HG03378 (cell line): Measurements from ENCODE around the gene ZNF488.

Experiments
- ATAC-seq: cut with Tn5 transposase; IDR thresholded peaks from one replicate; pipeline ENCODE4 v1.9.1; 2021; ENCODE audit warnings: mild to moderate bottlenecking, moderate library complexity; ENCODE audit not compliant: unreplicated experiment

Gene ZNF488

DNA sequence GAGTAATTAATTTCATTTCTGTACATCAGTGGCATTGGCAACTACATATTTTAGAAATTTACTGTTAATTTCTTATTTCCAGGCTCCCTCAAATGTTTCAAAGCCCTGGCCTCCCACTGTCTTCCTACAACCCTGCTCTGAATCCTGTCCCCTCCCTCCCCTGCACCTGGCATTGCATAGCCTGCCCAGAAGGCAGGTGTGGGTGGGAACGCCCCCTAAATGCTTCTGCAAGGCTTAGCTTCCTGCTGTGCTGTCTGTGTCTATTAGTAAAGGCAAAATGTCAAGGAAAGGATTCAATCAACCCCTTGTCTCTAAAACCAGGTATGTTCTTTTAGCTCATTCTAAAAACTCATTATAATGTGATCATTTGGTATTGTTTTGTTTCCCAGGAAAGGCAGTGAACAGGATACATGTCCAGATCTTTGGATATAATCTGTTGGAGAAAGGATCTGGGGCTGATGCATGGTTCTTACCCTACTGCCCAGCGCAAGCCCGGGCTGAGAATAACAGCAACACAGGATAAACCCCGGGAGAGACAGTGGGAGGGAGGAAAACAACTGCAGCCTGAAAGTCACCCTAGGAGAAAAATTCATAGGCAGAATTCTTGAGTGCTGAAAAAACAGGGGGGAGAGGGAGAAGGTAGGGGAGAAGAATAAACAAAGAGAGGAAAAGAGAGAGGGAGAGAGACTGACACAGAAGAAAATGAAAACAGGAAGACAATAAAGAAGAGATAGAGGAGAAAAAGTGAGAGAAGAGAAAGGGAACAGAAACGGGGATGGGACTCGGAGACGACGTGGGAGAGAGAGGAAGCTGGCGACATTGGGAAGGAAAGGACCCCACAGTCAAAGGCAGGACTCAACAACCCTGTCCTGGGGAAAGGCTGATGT, 589 bp downstream of the ZNF488 start:
- no peak for ATAC-seq

DNA sequence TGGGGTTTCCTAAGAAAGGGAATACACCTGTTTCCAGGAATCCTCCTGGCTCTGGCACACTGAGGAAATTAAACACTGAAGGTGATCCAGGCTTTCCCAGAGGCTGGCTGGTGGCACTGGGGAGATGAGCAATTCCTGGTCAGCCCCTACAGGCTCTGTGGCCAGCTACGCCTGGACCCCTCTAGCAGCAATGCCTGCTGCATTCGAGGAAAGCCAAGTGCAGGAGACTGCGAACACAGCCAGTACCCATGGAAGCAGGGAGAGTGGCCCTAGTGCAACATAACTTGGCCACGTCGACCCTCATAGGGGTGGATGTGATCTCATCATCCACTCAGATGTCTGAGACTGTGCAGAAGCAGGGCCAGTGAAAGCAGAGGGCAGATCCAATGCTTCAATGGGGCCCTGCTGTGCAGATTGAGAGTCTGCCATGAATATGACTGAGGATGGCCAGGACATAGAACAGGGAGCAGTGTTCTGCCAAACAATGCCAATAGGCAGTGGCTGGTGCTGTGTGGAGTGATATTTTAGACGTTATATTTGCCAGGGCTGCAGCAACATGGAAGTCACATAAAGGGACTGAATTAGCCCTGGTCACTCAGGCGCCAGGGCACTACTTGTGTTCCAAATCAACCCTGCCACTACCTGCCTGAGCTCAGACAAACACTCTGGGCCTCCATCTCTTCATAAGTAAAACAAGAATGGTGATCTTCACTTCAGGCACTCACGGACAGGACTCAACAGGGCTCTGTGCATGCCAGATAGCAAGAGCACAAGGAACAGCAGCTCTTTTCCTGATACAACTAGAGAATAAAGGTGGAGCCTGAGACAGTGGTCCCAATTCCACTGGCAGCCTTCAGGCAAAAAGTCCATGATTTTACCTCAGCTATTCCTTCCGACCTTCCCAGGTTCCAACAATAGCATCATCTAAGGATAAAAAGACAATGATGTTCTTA, 2.4 kb downstream of the ZNF488 start:
- no peak for ATAC-seq

DNA sequence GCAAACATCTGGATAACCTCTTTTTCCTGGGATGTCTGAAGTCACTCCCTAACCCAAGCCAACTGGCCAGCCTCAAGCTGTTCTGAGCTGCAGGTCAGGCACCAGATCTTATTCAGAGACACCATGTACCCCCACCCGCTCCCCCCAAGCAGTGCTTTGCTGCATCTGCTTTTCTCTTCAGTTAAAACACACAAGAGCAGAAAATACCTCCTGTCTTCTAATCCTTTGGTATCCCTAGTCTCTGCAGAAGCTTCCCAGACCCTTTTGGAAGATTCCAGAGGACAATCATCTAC, 3.0 kb downstream of the ZNF488 start:
- no peak for ATAC-seq

DNA sequence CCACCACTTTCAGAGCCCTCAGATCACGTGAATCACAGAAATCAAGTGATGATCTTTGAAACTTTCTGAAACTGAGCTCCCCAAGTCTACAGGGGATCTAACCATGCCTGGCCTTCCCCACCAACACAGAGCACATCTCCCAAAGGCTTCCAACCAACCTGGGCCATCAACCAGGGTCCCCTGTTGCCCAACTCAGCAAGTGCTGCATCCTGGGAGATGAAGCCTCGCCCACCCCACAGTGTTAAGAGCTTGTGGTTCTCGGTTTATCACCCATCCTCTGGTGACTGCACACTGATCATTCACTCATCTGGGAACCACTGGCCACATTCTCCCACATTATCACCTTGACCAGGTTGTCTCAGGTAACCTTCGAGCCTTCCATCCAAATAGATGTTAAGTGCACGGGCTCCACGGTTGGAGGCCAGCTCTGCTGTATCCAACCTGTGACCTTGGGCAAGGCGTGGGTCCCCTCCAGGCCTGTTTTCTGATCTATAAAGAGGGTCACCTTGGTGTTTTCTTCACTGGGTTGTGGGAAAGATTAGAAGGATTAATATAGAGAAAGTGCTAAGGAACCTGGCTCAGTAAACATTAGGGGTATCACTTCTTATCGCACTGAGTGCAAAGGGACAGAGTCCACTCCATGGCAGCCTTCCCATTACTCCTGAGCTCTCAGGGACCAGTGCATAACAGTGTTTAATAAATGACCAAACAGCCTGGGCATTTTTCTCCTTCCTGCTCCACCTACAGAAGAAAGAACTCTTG, 3.6 kb downstream of the ZNF488 start:
- ATAC-seq: no peak

DNA sequence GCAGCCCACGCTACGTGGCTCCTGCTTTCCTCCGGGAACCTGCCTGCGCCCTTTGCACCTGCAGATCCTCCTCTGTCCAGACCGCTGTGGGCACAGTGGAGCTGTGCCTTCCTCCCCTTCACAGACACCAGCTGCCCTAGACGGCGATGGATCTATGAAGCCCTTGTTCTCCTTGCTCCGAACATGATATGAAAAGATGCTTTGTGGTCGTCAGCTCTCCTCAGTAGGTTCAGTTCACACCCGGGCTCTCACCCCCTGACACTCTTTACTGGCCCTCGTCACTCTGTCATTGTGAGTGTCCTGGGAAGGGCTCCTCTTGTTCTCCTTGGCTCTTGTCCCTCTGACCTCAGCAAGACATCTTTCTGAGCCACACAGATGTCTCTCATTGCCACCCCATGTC, 4.2 kb downstream of the ZNF488 start:
- no peak for ATAC-seq

DNA sequence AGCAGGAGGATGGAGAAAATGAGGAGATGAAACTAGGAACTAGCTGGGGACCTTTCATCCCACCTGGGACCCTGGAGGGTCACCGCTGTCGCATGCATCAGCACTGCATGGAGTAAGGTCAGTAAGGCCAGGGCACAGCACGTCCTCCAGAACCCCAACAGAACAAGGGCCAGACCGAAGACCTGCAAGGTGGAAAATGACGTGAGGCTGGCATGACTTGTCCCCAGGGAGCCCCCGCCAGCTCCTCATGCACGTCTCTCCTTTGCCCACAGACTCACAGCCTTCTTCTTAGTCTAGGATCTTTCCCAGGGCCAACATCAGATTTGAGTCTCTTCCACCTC, 4.7 kb downstream of the ZNF488 start:
- no peak for ATAC-seq

DNA sequence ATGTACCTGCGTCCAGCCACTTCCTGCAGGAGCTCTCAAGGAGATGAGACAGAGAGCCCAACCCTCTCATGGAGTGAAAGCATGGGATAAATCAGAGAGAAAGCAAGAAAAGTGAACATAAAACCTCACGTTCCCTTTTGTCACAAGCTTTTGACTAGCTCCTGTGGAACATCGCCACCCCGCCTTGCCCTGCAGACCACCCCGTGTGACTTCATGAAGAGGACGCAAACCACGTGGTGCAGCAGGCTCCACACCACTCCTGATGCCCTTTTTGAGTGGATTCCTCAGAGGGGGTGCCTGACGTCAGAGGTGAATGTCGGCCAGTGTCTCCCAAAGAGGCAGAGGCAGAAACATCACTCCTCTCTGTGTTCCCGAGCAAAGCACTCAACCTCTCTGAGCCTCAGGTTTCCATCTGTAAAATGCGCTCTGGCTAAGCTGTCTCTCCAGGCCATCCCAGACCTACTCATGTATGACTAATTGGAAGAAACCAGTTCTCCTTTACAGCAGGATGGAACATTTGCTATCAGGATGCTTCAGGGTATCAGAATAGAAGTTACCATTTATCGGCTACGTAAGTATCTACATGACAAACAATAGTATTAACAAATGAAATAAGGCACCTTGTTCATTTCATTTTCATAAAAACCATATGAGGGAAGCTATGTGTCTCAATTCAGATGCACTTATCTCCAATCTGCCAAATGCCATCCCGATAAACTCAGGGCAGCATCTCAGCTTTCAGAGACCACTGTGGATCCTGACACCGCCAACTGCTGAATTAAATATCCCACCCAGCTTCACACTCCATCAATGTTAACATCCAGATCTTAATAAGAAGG, 5.3 kb downstream of the ZNF488 start:
- no peak for ATAC-seq

DNA sequence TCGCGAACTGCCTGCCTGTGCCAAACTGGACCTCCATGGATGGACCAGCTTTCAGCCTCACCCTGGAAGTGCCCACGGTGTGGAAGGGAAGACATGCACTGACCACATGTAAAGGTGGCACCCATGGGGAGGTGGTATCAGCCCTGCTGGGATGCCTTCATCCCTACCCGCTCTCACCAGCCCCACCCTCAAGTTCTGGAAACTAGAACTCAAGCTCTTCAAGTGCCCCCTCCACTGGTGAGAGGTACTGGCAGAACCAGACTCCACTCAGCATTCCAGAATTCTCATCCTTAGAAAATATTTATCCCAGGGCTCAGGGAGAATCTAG, 5.9 kb downstream of the ZNF488 start:
- ATAC-seq: no peak

DNA sequence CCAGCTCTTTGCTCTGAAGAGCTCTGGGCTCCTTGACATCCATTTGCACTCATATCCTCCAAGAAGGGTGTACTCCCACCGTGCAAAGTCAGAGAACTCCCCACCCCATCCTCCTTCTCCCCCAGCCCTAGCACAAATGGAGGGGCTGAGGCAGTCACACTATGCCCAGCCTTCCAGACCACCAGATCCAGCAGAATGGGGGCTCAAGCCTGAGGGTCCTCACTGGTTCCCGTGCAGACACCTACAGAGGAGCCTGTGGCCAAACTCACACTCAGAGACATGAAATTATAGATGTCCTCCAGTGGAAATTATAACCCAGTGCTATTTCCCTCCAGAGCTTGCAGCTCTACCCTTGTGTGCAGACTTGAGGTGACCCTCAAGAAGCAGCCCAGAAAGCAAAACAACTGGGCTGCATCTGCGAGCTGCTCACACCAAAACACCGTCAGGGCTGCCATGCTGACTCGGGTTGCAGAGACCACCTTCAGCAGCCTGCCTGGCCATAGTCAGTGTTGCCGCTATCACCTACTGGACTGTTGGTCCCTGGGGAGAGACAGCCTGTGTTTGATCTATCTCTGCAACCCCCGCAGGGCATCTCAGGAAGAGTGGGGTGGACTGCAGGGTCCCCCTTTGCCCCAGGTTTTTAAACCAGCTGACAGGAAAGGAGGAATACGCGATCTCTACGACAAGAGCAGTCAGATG, 7.4 kb downstream of the ZNF488 start:
- no peak for ATAC-seq

DNA sequence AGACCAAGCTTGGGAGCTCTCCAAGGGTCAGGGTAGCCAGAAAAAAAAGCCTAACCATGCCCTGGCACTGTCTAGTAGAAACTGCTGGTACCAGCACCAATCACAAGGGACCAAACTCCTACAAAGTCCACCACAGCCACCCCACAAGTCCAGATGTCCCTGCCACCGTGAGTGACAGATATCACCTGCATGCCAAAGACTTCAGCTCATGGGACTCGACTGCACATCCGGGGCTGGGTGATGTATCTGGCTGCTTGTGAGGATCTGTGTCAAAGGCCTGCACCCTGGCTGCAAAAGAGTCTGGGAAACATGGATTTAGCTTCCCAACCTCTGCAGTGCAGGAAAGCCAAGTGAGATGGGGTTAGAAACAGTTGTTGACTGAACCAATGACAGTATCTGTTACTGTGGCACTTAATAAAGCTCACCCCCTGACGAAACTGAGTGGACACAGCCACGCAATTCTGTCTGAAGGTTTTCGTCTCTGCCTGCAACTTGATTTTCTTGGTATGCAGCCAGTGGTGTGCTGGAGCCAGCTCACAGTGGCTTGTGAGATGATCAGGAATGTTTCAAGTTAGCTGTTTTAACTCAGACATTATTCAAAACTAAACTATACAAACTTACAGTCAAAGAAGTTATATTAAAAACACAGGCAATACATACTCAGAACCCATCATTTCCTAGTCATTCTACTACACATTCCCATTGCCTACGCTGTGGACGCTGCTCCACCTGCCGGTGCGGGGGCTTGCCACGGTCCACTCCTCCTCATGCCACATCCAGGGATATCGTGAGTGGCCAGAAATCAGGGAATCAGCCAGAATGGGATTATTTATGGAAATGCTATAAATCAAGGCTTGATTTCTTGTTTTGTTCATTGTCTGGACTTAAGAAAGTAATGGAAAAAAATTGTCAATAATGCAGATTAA, 9.2 kb downstream of the ZNF488 start:
- no peak for ATAC-seq

DNA sequence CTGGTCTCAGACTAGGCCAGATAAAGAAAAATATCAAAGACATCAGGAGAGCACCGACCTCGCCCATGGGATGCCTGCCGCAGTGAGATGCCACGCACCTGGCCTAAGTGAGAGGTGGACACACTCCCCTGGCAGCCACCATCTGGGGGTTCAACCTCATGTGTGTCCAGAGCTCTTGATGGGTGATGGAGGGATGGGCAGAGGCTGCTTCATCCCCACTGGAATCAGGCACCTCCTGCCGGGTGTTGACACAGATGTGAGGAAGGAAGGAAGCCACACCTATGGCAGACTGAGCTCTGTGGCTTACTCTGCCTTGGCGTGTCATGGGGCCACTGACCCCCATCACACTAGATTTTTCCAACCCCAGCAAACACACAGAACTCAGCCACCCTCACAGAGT, 11.4 kb downstream of the ZNF488 start:
- no peak for ATAC-seq

DNA sequence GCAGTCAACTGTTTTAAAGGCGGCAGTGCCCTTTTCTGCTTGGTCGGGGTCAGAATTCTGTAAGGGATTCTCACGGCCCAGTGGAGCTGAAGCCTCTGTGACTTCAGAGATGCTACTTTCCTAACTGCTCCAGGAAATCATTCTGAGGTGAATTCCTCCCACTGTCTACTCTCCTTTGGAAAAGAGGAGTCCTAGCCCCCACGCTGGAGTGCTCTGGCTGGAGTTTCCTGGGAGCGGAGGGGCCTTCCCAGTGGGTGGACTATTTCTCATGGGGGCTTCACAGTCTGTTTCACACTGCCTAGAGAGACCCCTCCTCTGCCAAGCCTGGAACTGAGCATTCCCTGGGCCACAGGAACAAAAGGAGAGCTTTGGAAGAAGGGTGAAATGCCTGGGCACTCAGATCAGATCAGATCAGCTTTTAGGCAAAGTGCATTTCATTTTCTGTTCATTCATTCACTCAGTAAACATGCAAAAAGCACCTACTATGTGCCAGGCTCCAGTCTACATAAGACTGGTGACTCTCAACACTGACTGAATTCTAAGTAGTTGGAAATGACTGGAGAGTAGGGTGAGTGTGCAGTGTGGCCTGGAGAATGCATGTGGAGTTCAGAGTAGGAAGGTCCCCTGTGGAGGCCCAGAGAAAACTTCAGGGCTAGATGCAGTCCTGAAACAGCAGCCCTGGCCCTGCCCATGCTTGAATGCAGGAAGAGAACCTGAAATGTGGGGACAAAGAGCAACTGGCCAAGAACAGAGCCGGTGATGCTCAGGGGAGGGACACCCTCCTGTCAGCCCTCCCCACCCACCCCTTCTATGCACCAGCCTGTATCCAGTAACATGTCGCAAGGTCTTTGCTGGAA, 12.2 kb downstream of the ZNF488 start:
- ATAC-seq: no peak

DNA sequence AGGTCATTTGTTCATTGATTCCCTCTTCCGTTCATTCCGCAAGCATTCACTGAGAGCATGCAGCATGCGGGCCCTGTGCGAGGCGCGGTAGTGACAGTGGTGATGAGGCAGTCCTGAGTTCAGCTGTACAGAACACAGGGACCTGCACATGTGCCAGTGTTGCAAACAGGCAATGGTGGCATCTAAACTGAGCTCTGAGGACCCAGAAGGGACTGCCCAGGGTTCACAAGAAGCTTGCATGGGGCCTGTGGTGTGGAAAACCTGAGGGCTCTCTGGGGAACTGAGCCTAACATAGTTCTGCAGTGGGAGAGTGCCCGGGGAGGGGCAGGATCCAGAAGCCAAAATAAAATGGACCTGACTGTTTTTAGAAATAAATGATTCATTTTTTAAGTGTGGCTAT, 13.2 kb downstream of the ZNF488 start:
- no peak for ATAC-seq

DNA sequence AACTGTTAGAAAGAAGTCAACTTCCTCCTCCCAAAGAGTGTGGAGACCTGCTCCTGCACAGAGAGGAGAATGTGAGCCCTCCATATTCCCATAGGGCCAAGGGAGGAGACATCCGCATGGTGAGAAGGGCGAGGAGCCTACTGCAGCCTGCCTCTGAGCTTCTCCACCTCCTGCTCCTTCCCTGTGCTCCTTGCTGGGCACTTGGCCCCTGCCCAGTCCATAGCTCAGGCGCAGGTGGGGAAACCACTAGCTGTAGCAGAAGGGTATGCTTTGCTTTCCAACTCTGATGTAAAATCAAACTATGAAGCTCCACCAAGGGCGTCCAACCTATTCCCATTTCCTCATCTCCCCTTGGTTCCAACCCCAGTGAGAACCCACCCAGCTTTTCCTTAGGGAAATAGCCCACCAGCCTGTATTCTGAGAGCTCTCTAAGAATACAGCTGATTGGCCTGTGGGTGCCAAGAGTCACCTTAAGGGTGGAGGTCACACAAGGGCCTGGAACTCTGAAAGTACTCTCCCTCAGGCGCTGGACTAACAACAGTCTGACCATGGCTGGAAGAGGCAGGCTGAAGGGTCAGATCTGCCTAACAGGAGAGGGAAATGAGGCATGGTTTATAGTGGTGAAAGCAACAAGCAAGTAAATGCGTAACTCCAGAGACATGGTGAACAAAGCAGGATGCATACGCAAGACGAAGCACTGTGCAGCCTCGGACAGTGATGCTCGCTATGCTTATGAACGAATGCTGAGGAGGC, 13.9 kb downstream of the ZNF488 start:
- no peak for ATAC-seq

DNA sequence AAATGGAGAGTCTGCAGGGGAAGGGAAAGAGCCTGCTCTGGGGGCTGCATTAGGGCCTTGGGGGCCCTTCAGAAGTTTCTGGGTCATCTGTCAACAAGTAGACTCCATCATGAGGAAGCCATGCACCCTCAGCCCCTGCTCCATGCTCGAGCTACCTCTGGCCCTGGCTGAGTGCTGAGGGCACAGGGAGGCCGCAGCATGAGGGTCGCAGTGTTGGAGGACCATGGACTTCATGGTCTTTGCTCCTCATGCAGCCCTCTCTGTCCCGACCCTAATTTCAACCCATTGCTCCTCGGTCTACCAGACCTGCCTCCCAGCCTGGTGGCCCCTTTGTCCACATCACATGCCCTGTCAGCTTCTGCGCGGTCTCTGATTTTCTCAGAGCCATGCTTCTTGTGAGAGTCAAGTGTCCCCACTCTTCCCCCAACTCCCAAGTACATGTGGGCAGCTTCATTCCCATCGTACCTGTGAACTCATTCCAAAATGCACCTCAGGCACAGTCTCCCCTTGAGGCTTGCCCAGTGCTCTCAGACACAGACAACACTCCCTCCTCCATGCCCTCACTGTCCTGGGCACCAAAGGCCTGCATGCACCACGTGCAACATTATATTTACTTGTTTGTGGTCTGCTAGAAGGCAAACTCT, 14.7 kb downstream of the ZNF488 start:
- no peak for ATAC-seq

DNA sequence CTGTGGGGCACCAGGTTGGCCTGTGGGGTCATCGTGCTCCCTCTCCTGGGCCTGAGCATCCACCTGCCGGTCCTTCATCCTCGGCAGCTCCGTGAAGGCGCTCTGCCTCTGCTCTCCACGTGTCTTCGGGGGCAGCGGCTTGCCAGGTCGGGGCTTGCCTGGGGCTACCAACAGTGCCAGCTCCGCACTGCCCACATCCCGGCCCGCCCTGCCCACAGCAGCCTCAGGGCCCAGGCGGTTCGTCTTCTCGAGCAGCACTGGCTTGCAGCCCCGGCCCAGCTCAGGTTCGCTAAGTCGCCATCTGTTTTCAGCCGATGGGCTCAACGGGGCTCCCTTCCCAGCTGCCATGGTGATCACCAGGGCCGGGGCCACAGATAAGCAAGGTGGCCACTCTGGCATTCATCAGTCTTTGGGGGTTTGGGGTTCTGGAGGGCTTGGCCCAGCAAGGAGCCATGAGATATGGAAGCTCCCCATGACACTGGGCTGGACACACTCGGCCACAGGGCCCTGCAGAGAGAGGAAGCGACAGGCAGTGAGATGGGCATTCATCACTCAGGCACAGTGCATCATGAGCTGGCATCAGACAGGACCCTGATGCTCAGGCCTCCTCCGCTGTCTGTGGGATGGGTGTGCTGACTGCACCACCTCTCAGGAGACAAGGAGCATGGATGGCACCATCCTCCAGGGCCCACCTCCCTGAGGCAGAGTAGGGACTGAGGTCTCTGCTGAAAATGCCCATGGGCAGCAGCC, 15.5 kb downstream of the ZNF488 start:
- no peak for ATAC-seq
